ENCODE results near the gene DENND5B.
"Not testable (repeated sequence)": the region's sequence is repeated elsewhere in the genome, so short reads cannot be mapped to it uniquely, and the experiment has no call there.

Gene DENND5B

GRCh38 chr12:31499567-31499966, 91.4 kb downstream of the DENND5B start:
- DNase-seq: no peak

GRCh38 chr12:31498424-31498823, 92.5 kb downstream of the DENND5B start:
- DNase-seq: no peak

- DNase-seq: no peak
Observed at GRCh38 chr12:31496257-31496656, 94.7 kb downstream of the DENND5B start.

GRCh38 chr12:31494455-31494854, 96.5 kb downstream of the DENND5B start:
- DNase-seq: no peak

GRCh38 chr12:31492599-31493196, 98.2 kb downstream of the DENND5B start:
- no peak for DNase-seq

- DNase-seq: no peak
Observed at GRCh38 chr12:31491841-31492598, 98.9 kb downstream of the DENND5B start.

- no peak for DNase-seq
Observed at GRCh38 chr12:31491241-31491794, 99.6 kb downstream of the DENND5B start.

GRCh38 chr12:31488737-31489338, 102.1 kb downstream of the DENND5B start:
- DNase-seq: no peak

GRCh38 chr12:31485571-31485970, 105.4 kb downstream of the DENND5B start:
- no peak for DNase-seq

- no peak for DNase-seq
Observed at GRCh38 chr12:31482816-31483215, 108.1 kb downstream of the DENND5B start.

GRCh38 chr12:31481415-31481814, 109.5 kb downstream of the DENND5B start:
- DNase-seq: no peak

- DNase-seq: no peak
Observed at GRCh38 chr12:31479516-31480210, 111.3 kb downstream of the DENND5B start.

- DNase-seq: no peak
Observed at GRCh38 chr12:31478898-31479297, 112.0 kb downstream of the DENND5B start.

GRCh38 chr12:31478425-31478824, 112.5 kb downstream of the DENND5B start:
- no peak for DNase-seq

GRCh38 chr12:31477687-31478086, 113.2 kb downstream of the DENND5B start:
- DNase-seq: no peak

- DNase-seq: no peak
Observed at GRCh38 chr12:31476437-31476836, 114.5 kb downstream of the DENND5B start.

GRCh38 chr12:31475610-31476009, 115.3 kb downstream of the DENND5B start:
- not testable (repeated sequence) for DNase-seq

- no peak for DNase-seq
Observed at GRCh38 chr12:31474751-31475150, 116.2 kb downstream of the DENND5B start.

GRCh38 chr12:31471823-31472222, 119.1 kb downstream of the DENND5B start:
- DNase-seq: no peak

GRCh38 chr12:31471051-31471450, 119.9 kb downstream of the DENND5B start:
- no peak for DNase-seq

GRCh38 chr12:31470459-31470858, 120.5 kb downstream of the DENND5B start:
- DNase-seq: no peak

GRCh38 chr12:31466768-31467167, 124.2 kb downstream of the DENND5B start:
- no peak for DNase-seq

GRCh38 chr12:31465002-31465401, 125.9 kb downstream of the DENND5B start:
- DNase-seq: no peak

Measured in activated naive CD4-positive, alpha-beta T cell treated with anti-CD3 and anti-CD28 coated beads, Interleukin-2, amount 50 U/mL, for 16 hours (primary cell).